Breast epithelium (tissue), 4 donors: ENCODE data around the gene TMOD4. TPM values are rescaled to one million over a fixed set of nuclear protein-coding genes. Genes with fewer than 3 reads are reported as not detected.

Experiments used
- DNase-seq, 2 donors: peaks; one replicate each; pipeline ENCODE4 v3.0.0-alpha.2; 2019; ENCODE audit warnings: low spot score in 2 of 2
- H3K27ac ChIP-seq, 2 donors: fragments of 200-600 bp; sonication (generic) in 1 of 2; one replicate each; pipeline ENCODE4 v1.5.1; 2016 to 2019; ENCODE audit warnings: mild to moderate bottlenecking in 1 of 2
- H3K27me3 ChIP-seq, 2 donors: fragments of 200-600 bp; sonication (generic) in 1 of 2; one replicate each; pipeline versions ENCODE4 v1.5.1 to v1.6.0; 2017 to 2019; ENCODE audit warnings: control low read depth in 1 of 2, mild to moderate bottlenecking in 1 of 2
- H3K36me3 ChIP-seq: fragments of 200-600 bp; one replicate; pipeline ENCODE4 v1.5.1; 2019
- H3K4me1 ChIP-seq, 2 donors: fragments of 200-600 bp; sonication (generic); one replicate each; pipeline ENCODE4 v1.5.1; 2016 to 2019; ENCODE audit warnings: control low read depth in 1 of 2
- H3K4me3 ChIP-seq, 3 donors: fragments of 200-600 bp; sonication (generic); 1 replicate in 2 of 3; 2 replicates in 1 of 3; pipeline ENCODE4 v1.5.1; 2016 to 2019; ENCODE audit warnings: mild to moderate bottlenecking in 3 of 3, moderate library complexity in 2 of 3
- H3K9me3 ChIP-seq, 2 donors: fragments of 200-600 bp; sonication (generic) in 1 of 2; one replicate each; pipeline ENCODE4 v1.5.1; 2016 to 2019; ENCODE audit warnings: control low read depth in 1 of 2
- CTCF ChIP-seq, 3 donors: fragments of 450-650 bp; IDR thresholded peaks; one replicate each; pipeline ENCODE4 v1.5.1; 2016 to 2017; ENCODE audit warnings: antibody characterized with exemption in 3 of 3, mild to moderate bottlenecking in 3 of 3, moderate library complexity in 3 of 3
- POLR2A ChIP-seq: fragments of 450-650 bp; IDR thresholded peaks from one replicate; pipeline ENCODE4 v1.6.1; 2016; ENCODE audit warnings: antibody characterized with exemption, mild to moderate bottlenecking, moderate library complexity
- POLR2AphosphoS5 ChIP-seq, 3 donors: sonication (generic); formaldehyde crosslinking; IDR thresholded peaks; one replicate each; pipeline ENCODE4 v1.6.1; 2017; ENCODE audit warnings: antibody characterized with exemption in 3 of 3
- intact Hi-C: fragments of 100-400 bp; cut with DNase I; formaldehyde crosslinking; loops from one replicate; pipeline ENCODE4 v1.15.1; 2023; ENCODE audit warnings: low total_unique reads
- total RNA-seq, 3 donors: library from RNA; depleted of rRNA; stranded (reverse); fragments of >200 nt; gene quantifications; one replicate each; pipeline ENCODE4 v1.1.0, GENCODE V29; 2016

The TMOD4 gene
- total RNA-seq, 3 donors from 2014 or later: 0.73 TPM; not detected in 2

GRCh38 chr1:151176514-151177045, 799 bp upstream of the TMOD4 start:
- Histone ChIP-seq H3K27ac (no peak overlapping the region), H3K36me3 (no peaks in the 10 kb centered on the region), H3K4me1 (no peaks in the 10 kb centered on the region), H3K9me3 (no peaks in the 10 kb centered on the region), H3K27me3 (no peaks in the 10 kb centered on the region), H3K4me3 (no peak overlapping the region)
- TF ChIP-seq CTCF (IDR thresholded peaks at IDR 0.05): no peak
- no peak for TF ChIP-seq POLR2A
- no peak for TF ChIP-seq POLR2AphosphoS5 (IDR thresholded peaks at IDR 0.05)
- intact Hi-C loops: no loop called here
- no peak for DNase-seq

GRCh38 chr1:151175041-151175741, 590 bp downstream of the TMOD4 start:
- no peak overlapping the region for H3K4me3 ChIP-seq
- intact Hi-C loops: no loop called here
- H3K9me3 ChIP-seq: no peaks in the 10 kb centered on the region
- no peaks in the 10 kb centered on the region for H3K36me3 ChIP-seq
- no peak overlapping the region for H3K27ac ChIP-seq
- no peaks in the 10 kb centered on the region for H3K4me1 ChIP-seq
- TF ChIP-seq POLR2AphosphoS5 (IDR thresholded peaks at IDR 0.05): no peak
- TF ChIP-seq POLR2A: no peak
- no peak for TF ChIP-seq CTCF (IDR thresholded peaks at IDR 0.05)
- H3K27me3 ChIP-seq: no peaks in the 10 kb centered on the region
- no peak for DNase-seq

GRCh38 chr1:151171190-151171589, 4.6 kb downstream of the TMOD4 start:
- H3K27ac ChIP-seq: no peak overlapping the region
- H3K27me3 ChIP-seq: no peaks in the 10 kb centered on the region
- H3K36me3 ChIP-seq: no peaks in the 10 kb centered on the region
- H3K9me3 ChIP-seq: no peaks in the 10 kb centered on the region
- peaks cover 0 to 9% of the 10 kb centered on the region in 2 donors for H3K4me1 ChIP-seq
- no peak overlapping the region for H3K4me3 ChIP-seq
- intact Hi-C loops: no loop called here
- DNase-seq: no peak
- TF ChIP-seq CTCF (IDR thresholded peaks at IDR 0.05) (no peak), POLR2A (no peak), POLR2AphosphoS5 (IDR thresholded peaks at IDR 0.05) (no peak)

GRCh38 chr1:151167116-151167515, 8.7 kb downstream of the TMOD4 start:
- peaks cover 4 to 17% of the 10 kb centered on the region in 2 donors for H3K4me1 ChIP-seq
- no peak for TF ChIP-seq CTCF (IDR thresholded peaks at IDR 0.05)
- no peak for TF ChIP-seq POLR2A
- TF ChIP-seq POLR2AphosphoS5 (IDR thresholded peaks at IDR 0.05): no peak
- no peaks in the 10 kb centered on the region for H3K27me3 ChIP-seq
- no peak overlapping the region for H3K27ac ChIP-seq
- H3K9me3 ChIP-seq: no peaks in the 10 kb centered on the region
- intact Hi-C loops: no loop called here
- H3K4me3 ChIP-seq: peak overlapping the region; percentile 67 to 82 (median 70)
- H3K36me3 ChIP-seq: no peaks in the 10 kb centered on the region
- no peak for DNase-seq

- intact Hi-C loops: no loop called here
- Histone ChIP-seq H3K27ac (peak overlapping the region; percentile 67 to 86), H3K36me3 (no peaks in the 10 kb centered on the region), H3K4me1 (peaks cover 4 to 17% of the 10 kb centered on the region in 2 donors), H3K9me3 (no peaks in the 10 kb centered on the region), H3K4me3 (peak overlapping the region; percentile 67 to 82 (median 70)), H3K27me3 (no peaks in the 10 kb centered on the region)
- no peak for DNase-seq
- no peak for TF ChIP-seq POLR2AphosphoS5 (IDR thresholded peaks at IDR 0.05)
These were observed 9.2 kb downstream of the TMOD4 start for GRCh38 chr1:151166505-151166956.
